HG03135 (cell line): Measurements from ENCODE around the gene FCF1.

Experiments
- ATAC-seq: cut with Tn5 transposase; IDR thresholded peaks from one replicate; pipeline ENCODE4 v1.9.1; 2021; ENCODE audit warnings: mild to moderate bottlenecking, moderate library complexity; ENCODE audit not compliant: unreplicated experiment

The FCF1 gene

GRCh38 chr14:74762917-74763802 is 50.2 kb downstream of the FCF1 start, which contains the start of gene YLPM1:
TSS of gene YLPM1 (plus strand) at chr14:74763316. CDS start at chr14:74763490, 174 bp downstream.
- peak; percentile 94 for ATAC-seq

- ATAC-seq, result no peak
Observed at GRCh38 chr14:74763803-74764531, 51.0 kb downstream of the FCF1 start.

GRCh38 chr14:74765721-74766120 is 52.8 kb downstream of the FCF1 start:
- ATAC-seq, result no peak

- no peak for ATAC-seq
Observed at GRCh38 chr14:74771399-74771798, 58.5 kb downstream of the FCF1 start.

GRCh38 chr14:74784634-74785033 is 71.7 kb downstream of the FCF1 start:
- ATAC-seq, result no peak

GRCh38 chr14:74785056-74785613 is 72.2 kb downstream of the FCF1 start:
- ATAC-seq, result no peak

- no peak for ATAC-seq
Observed at GRCh38 chr14:74786796-74787315, 73.9 kb downstream of the FCF1 start.
